Loucy (cell line): ENCODE data around the gene FDXACB1.

Source experiments
- CTCF ChIP-seq: fragments of 200-600 bp; sonication (generic); conservative IDR thresholded peaks from 2 replicates; pipeline ENCODE4 v1.5.1; 2014; ENCODE audit warnings: mild to moderate bottlenecking, antibody characterized with exemption, low read length
- EZH2phosphoT487 ChIP-seq: fragments of 200-600 bp; IDR thresholded peaks from 2 replicates; pipeline ENCODE4 v1.6.1; 2018; ENCODE audit warnings: antibody characterized with exemption, mild to moderate bottlenecking, moderate library complexity, borderline replicate concordance

DNA sequence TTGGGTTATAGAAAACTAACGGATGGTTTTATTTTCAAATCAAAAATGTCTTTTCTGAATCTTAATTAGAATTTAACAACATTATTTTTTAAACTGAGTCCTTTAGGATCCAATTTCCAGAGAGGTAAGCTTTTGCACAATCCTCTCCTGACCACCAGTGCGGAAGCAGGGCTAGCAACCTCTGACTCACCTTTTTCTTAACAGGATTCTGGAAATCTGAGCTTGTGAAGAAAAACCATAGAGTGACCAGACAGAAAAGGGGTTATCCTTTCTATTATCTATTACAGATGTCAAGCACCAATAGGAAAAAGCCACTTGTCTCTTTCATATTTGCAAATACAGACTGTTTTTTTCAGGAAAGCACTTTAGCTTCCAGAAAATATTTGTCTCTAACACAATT is 32.9 kb downstream of the FDXACB1 start:
- TF ChIP-seq CTCF, result no peak
- TF ChIP-seq EZH2phosphoT487, result no peak
